Measurements from ENCODE around the gene KRT76.

DNA sequence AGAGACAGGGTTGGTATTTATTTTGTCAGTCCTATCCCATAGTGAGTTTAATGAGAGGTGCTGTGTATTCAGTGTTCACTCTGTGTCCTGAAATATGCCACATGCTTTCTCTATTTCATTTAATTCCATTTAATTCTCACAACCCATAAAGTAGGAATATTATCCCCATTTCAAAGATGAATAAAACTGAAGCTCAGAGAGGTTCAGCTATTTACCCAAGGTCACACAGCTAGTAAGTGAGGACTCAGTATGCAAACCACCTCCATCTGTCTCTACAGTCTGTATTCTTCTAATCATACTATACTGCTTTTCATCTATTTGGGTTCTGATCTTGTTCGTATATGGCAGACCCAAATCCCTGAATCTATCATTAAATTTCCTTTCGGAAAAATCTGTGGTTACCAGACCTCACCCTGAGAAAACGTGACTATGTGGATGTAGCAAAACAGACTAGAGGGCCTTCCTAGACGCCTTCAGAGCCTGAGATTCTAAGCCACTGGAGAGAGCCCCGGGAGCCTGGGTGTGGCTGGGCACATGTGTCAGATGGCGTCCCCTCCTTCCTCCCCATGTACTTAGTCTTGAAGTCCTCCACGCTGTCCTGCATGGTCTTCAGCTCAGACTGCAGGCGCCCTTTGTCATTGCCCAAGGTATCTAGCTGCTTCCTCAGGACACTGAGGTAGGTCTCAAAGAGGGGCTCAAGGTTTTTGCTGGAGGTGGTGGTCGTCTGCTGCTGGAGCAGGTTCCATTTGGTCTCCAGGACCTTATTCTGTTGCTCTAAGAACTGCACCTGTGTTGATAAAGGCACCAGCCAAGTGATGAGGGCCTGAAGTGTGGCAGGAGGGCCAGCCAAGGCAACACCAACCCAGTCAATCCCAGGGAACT lies 34.3 kb upstream of the KRT76 start:
- TF ChIP-seq, protein P1, sequence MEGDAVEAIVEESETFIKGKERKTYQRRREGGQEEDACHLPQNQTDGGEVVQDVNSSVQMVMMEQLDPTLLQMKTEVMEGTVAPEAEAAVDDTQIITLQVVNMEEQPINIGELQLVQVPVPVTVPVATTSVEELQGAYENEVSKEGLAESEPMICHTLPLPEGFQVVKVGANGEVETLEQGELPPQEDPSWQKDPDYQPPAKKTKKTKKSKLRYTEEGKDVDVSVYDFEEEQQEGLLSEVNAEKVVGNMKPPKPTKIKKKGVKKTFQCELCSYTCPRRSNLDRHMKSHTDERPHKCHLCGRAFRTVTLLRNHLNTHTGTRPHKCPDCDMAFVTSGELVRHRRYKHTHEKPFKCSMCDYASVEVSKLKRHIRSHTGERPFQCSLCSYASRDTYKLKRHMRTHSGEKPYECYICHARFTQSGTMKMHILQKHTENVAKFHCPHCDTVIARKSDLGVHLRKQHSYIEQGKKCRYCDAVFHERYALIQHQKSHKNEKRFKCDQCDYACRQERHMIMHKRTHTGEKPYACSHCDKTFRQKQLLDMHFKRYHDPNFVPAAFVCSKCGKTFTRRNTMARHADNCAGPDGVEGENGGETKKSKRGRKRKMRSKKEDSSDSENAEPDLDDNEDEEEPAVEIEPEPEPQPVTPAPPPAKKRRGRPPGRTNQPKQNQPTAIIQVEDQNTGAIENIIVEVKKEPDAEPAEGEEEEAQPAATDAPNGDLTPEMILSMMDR (IDR thresholded peaks at IDR 0.05): no peak
- TF ChIP-seq POLR2A (IDR thresholded peaks at IDR 0.05): no peak
